H54 (cell line): ENCODE data around the gene FTCD.
"Not testable (repeated sequence)": the region's sequence is repeated elsewhere in the genome, so short reads cannot be mapped to it uniquely, and the experiment has no call there.

ENCODE experiments used
- DNase-seq: peaks from one replicate; pipeline ENCODE4 v3.0.0; 2011; ENCODE audit warnings: low spot score, mixed read lengths; ENCODE audit not compliant: insufficient read length
- FAIRE-seq: peaks from 3 replicates; lab custom pipeline; 2011; peaks lifted over from hg19 to GRCh38; lab: Jason Lieb, UNC
- POLR2A ChIP-seq: IDR thresholded peaks from 2 replicates; pipeline ENCODE4 v1.6.1; 2011; ENCODE audit warnings: low read depth, mild to moderate bottlenecking, low read length

Gene FTCD

GRCh38 chr21:46146856-46147255 is 8.5 kb downstream of the FTCD start:
- no peak for TF ChIP-seq POLR2A
- FAIRE-seq (no peak), DNase-seq (no peak)

- FAIRE-seq (no peak), DNase-seq (no peak)
- TF ChIP-seq POLR2A = no peak
These were observed 9.3 kb downstream of the FTCD start for GRCh38 chr21:46145840-46146691.

DNA sequence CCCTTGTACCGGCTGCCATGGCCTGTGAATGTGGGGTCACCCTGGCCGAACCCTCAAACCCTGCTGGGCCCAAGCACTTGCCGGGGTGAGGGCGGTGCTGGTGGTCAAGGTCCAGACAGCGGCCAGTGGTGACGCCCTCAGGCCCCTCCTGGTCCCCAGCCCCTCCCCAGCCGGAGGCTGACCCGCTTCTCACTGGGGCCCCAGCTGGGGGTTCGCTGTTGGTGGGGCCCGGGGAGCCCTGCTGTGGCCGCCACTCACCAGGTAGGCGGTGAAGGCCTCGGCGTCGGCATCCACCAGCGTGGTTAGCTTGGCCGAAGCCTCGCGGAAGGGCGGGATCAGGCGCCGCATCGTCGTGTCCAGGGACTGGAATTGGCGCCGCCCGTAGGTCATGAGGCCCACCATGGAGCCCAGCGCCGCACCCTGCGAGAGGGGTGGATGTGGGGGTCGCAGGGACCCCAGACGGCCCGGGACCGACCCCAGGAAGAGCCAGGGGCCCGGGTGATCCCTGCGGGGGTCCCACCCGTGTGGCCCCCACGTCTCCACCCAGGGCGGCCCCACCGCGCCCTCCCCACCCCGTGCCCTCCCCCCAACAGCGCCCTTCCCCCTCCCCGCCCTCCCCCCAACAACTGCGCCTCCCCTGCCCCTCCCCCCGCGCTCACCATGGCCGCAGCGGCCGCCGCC is 10.1 kb downstream of the FTCD start:
- no peak for FAIRE-seq
- DNase-seq = no peak
- no peak for TF ChIP-seq POLR2A

DNA sequence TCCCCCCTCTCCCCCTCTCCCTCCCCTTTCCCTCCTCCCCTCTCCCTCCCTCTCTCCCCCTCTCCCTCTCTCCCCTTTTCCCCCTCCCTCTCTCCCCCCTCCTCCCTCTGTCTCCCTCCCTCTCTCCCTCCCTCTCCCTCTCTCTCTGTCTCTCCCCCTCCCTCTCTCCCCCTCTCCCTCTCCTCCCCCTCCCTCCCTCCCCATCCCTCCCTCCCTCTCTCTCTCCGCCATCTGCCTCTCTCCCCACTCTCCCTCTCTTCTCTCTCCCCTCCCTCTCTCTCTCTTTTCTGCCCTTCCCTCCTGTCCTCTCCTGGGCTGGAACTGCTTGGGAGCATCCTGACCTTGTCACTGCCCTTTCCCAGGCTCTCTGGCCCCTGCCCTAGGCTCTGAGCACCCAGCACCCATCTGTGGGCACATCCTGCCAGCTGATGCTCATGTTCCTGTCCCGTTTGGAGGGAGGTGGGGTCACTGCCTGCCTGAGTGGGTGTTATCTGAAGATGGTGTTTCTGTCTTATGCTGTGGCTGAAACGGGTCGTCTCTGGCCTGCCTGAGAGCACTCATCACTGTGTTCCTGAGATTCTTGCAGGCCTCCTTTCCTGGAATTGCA is 10.8 kb downstream of the FTCD start:
- TF ChIP-seq POLR2A = no peak
- FAIRE-seq (no peak), DNase-seq (no peak)

DNA sequence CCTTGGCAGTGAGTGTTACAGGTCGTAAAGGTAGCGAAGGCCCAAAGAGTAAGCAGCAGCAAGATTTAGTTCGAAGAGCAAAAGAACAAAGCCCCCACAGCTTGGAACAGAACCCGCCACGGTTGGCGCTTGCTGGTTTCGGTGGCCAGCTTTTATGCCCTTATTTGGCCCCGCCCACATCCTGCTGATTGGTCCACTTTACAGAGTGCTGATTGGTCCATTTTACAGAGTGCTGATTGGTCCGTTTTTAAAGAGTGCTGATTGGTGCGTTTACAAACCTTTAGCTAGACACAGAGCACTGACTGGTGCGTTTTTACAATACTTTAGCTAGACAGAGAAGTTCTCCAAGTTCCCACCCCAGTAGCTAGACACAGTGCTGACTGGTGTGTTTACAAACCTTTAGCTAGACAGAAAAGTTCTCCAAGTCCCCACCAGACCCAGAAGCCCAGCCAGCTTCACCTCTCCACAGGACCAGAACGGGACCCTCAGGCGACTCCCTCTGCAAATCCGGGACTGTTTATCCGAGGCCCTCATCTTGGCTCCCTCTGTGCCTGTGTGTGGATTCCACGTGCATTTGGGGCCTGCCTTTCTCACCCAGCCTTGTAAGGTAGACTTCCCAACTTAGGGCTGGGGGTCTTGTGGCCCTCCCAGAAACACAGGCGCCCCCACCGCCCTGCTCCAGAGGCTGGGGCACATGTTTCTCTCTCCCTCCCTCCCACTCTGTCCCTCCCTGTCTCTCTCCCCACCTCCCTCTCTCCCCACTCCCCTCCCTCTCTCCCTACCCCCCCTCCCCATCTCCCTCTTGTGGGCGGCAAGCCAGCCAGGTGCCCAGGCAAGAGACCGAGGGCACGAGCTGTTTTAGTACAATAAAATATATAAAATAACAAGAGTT is 12.6 kb downstream of the FTCD start:
- no peak for TF ChIP-seq POLR2A
- no peak for FAIRE-seq

GRCh38 chr21:46141767-46142581 is 13.4 kb downstream of the FTCD start:
- no peak for TF ChIP-seq POLR2A
- DNase-seq (no peak), FAIRE-seq (no peak)

More for the DNA sequence above, 12.6 kb downstream of the FTCD start:
- no peak for DNase-seq

DNA sequence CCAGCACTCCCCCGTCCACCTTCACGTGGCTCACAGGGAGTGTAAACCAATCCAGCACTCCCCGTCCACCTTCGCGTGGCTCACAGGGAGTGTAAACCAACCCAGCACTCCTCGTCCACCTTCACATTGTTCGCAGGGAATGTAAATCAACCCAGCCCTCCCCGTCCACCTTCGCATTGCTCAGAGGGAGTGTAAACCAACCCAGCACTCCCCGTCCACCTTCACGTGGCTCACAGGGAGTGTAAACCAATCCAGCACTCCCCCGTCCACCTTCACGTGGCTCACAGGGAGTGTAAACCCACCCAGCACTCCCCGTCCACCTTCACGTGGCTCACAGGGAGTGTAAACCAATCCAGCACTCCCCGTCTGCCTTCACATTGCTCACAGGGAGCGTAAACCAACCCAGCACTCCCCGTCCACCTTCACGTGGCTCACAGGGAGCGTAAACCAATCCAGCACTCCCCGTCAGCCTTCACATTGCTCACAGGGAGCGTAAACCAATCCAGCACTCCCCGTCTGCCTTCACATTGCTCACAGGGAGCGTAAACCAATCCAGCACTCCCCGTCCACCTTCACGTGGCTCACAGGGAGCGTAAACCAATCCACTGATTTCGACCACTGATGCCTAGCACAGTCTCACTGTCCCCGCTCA is 14.9 kb downstream of the FTCD start:
- not testable (repeated sequence) for FAIRE-seq, DNase-seq

- no peak for DNase-seq
- no peak for TF ChIP-seq POLR2A
- FAIRE-seq = no peak
These were observed 15.7 kb downstream of the FTCD start for GRCh38 chr21:46139686-46140085.

GRCh38 chr21:46138383-46138970 is 16.9 kb downstream of the FTCD start:
- no peak for DNase-seq
- no peak for TF ChIP-seq POLR2A
- no peak for FAIRE-seq

DNA sequence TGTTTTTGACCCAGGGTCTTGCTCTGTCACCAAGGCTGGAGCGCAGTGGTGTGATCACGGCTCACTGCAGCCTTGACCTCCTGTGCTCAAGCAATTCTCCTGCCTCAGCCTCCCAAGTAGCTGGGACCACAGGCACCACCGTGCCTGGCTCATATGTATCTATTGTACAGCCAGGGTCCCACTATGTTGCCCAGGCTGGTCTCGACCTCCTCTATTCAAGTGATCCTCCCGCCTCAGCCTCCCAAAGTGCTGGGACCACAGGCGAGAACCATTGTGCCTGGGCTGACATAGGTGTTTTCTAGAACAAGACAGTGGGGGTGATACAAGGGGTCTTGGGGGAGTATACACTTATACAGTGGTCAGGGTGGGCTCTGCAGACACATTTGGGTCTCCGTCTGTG is 17.5 kb downstream of the FTCD start:
- no peak for FAIRE-seq
- DNase-seq = no peak
- no peak for TF ChIP-seq POLR2A

GRCh38 chr21:46136739-46137349 is 18.5 kb downstream of the FTCD start:
- FAIRE-seq = no peak
- TF ChIP-seq POLR2A = no peak
- DNase-seq = no peak
